GM19463 (cell line): ENCODE data around the gene KSR1.
"Not testable (repeated sequence)": the region's sequence is repeated elsewhere in the genome, so short reads cannot be mapped to it uniquely, and the experiment has no call there.

ENCODE experiments used
- ATAC-seq: cut with Tn5 transposase; IDR thresholded peaks from one replicate; pipeline ENCODE4 v1.9.1; 2021; ENCODE audit warnings: mild to moderate bottlenecking, moderate library complexity; ENCODE audit not compliant: unreplicated experiment

KSR1 gene

DNA sequence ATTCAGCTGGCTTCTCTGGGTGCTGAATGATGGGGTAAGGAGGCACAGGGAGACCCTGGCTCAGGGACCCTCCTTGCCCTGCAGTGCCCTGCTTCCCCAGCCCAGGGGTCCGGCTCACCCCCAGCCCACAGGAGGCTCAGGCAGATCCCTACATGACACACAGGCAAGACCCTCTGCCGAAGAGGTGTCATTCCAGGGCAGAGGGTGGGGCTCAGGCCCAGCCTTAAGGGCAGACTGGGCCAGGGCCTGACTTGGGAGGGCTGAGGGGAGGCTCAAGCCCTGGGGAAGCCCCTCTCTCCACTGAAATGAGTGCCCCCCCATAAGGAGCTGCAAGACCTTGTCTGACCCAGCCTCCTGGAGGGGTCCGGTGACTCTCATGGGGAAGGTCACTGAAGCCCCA, 30.3 kb upstream of the KSR1 start:
- no peak for ATAC-seq

DNA sequence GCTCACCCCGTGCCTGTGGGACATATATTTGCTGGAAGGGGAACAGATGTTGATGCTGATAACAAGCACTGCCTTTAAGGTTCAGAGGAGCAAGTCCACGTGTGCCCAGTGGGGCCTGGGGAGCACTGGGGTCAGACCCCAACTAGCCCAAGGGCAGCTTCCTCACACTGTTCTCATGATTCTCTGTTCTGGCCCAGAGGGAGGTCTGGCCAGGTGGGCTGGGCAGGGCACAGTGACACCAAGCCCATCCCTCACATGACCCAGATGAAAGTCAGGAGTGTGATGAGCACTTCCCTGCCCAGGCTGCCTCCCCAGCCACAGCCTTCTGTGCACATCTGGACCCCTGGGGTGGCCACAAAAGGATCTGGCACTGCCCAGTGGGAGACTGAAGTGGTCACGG, 29.8 kb upstream of the KSR1 start:
- ATAC-seq: not testable (repeated sequence)

GRCh38 chr17:27427166-27427862, 28.9 kb upstream of the KSR1 start:
- not testable (repeated sequence) for ATAC-seq

GRCh38 chr17:27428781-27429505, 27.3 kb upstream of the KSR1 start:
- ATAC-seq: no peak

DNA sequence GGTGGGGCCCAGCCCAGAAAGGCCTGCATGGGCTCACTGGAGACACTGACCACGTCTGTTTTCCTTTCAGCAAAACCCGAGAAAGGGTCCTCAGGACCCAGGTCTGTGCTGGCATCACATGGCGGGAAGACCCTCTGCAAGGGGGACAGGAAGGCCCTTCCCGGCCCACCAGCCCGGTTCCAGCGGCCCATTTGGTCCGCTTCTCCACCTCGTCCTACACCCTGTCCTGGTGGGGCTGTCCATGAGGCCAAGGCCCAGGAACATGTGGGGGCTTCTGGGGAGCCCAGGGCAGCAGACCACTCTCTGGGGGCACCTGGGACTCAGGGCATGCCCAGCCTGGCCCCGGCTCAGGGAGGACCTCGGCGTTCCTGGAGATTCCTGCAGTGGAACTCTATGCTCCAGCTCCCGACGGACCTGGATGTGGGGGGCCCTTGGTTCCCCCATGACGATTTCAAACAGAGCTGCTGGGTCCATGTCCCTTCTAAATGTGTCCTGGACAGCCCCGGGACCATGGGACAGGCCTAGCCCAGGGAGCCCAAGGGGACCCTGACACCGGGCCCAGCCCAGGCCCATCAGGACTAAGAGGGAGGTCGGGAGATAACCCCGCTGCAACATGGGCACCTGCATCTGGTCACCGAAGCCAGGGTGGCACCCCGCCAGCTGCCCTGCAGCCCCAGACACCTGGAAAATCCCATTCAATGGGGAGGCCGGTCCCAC, 26.4 kb upstream of the KSR1 start:
- ATAC-seq: no peak

- no peak for ATAC-seq
These were observed 25.8 kb upstream of the KSR1 start for GRCh38 chr17:27430383-27430840.

DNA sequence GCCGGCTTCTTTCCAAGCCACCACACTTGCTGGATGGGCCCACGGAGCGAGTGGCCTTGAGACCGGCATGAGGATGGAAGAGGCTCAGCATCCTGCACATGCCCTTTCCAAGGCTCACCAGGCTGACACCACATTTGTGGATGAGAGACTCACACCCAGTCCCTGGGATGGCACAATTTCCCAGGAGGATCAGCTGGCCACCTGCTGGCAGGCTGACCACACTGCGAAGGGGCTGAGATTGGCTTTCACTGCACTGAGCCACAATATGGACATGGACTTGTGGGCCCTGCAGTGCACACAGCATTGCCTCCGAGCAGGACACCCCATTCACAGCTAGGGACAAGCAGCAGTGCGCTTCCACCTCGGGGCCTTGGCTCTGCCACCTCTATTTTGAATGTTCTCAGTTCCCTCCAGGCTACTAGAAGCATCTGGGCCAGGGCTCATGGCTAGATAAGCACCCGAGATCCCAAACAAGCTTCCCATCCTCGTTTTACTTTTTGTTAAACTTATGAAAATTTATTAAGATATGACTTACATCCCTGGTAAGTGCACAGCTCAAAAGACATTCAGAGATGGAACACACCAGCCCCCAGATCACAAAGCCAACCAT, 25.3 kb upstream of the KSR1 start:
- ATAC-seq: no peak

- ATAC-seq: no peak
These were observed 22.7 kb upstream of the KSR1 start for GRCh38 chr17:27433521-27433920.

- ATAC-seq: not testable (repeated sequence)
These were observed 20.7 kb upstream of the KSR1 start for GRCh38 chr17:27435431-27436070.

- no peak for ATAC-seq
These were observed 17.8 kb upstream of the KSR1 start for GRCh38 chr17:27438348-27438998.

DNA sequence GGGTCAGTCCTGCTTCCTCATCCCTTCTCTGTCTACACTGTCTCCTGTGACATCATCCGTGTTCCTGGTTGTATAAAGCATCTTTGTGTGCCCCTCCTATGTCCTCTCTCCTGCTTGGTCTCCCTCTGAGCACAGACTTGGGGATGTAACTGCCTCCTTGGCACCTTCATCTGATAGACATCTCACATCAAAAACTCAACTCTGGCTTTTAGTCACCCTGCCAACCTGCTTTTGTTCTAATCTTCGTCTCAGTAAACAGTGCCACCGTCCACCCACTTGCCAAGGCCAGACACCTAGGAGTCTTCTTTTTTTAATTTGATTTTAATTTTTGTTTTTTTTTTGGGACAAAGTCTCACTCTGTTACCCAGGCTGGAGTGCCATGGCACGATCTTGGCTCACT, 16.9 kb upstream of the KSR1 start:
- no peak for ATAC-seq

DNA sequence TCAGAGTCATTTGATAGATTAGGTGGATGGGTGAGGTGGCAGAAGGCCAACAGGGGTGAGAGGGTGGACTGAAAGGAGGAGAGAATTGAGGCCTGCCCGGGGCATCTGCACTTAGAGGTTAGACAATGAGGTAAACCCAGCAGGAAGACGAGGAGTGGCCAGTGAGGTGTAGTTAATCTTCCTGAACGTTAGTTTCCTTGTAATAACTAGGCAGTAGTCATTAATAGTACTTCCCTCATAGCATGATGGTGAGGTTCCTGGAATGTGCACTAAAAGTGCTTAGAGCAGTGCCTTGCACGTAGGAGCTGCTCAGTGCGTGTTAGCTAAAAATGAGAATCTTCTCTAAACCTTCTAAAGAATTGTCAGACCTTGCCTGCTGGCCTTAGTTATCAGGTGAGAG, 13.5 kb upstream of the KSR1 start:
- no peak for ATAC-seq

DNA sequence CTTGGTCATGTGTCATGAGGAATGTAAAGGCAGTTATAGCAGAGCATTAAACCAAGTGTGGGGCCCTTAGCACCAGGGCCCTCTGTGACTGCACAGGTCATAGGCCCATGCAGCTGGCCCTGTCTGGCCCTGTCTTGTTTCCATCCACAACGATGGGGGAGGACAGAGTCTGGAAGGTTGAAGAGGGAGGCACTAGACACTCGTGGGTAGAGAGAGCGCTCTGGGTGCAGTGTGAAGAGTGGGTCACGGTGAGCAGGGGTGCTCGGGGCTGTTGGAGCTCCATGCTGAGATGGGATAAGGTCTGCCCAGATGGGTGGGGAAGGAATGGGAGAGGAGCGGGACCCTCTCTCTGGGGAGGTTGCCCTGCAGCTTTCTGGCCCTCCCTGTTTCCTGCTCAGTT, 12.8 kb upstream of the KSR1 start:
- ATAC-seq: no peak

DNA sequence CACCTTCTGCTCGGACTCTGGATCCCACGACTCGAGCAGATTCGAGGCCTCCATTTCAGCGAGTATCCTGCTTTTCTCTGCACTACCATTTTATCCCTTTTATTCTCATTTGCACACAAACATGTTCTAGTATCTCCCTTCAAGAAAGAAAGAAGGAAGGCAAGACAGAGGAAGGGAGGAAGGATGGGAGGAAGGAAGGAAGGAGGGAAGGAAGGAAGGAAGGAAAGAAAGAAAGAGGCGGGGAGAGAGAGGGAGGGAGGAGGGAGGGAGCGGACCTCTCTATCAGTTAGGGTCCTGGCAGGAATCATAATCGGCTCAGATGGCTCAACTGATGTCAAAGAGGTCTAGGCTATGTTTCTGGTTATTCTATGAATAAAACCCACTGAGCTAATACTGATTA, 10.3 kb upstream of the KSR1 start:
- ATAC-seq: no peak

- no peak for ATAC-seq
These were observed 9.5 kb upstream of the KSR1 start for GRCh38 chr17:27446569-27447301.

- not testable (repeated sequence) for ATAC-seq
These were observed 7.7 kb upstream of the KSR1 start for GRCh38 chr17:27448534-27448933.

DNA sequence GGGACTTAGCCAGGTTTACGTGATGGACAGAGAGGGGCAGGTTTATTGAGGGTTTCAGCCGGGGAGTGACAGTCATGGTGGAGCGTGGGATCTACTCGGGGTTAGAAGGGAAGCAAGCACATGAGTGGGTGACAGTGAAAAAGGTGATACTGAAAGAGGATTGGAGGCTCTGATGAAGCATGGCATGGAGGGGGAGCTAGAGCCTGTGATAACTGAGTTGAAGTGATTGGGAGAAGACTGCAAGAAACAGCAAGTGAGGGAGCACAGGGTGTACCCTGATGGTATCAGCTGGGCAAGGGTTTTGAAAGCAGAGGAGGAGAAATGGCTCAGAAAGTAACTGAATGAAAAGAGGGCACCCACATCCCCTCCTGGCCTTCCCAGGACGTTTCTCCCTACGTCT, 6.7 kb upstream of the KSR1 start:
- no peak for ATAC-seq

DNA sequence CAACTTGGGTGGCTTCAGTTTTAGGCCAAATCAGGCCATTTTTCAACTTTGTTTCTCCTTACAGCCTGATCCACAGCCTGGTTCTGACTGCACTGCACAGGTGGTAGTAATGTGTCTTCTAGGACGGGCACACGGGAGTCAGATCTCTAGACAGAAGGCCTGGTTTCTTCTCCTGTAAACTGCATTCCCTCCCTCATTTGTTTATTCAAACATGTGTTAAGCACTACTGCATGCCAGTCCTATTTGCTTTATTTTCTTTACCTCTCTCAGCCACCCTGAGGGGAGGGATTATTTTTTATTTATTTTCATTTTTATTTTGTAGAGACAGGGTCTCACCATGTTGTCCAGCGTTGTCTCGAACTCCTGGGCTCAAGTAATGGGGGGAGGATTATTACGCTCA, 6.3 kb upstream of the KSR1 start:
- ATAC-seq: no peak

GRCh38 chr17:27450416-27450815, 5.8 kb upstream of the KSR1 start:
- ATAC-seq: no peak

DNA sequence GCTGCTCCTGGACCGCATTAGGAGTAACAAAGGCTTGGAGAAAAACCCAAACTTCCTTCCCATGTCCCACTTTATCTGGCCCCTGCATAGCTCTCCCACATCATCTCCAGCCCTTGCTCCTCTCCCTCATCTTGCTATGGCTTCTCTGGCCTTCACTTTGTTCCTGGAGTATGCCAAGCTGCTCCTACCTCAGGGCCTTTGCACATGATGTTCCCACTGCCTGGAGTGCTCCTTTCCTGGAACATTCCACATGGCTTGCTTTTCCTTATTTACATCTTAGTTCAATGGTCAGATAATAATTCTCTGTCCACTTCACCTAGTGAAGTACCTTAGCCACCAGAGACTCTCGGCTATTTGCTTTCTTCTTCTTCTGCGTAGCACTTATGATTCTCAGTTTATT, 4.3 kb upstream of the KSR1 start:
- ATAC-seq: no peak
